Gastrocnemius medialis (tissue), 4 donors: Measurements from ENCODE around the gene MEMO1. TPM values are rescaled to one million over a fixed set of nuclear protein-coding genes. Genes with fewer than 3 reads are reported as not detected.
"Not testable (repeated sequence)": the region's sequence is repeated elsewhere in the genome, so short reads cannot be mapped to it uniquely, and the experiment has no call there.

ENCODE experiments used
- ATAC-seq, 2 donors: fragments of 150-250 bp; one replicate each; pipeline ENCODE4 v1.9.1; 2016
- DNase-seq, 2 donors: peaks; one replicate each; pipeline ENCODE4 v3.0.0-alpha.2; 2019
- H3K27ac ChIP-seq, 4 donors: fragments of 200-600 bp; sonication (generic); 1 replicate in 1 of 4; 2 replicates in 3 of 4; pipeline ENCODE4 v1.5.1; 2016 to 2018; ENCODE audit warnings: mild to moderate bottlenecking in 2 of 4, moderate library complexity in 1 of 4
- H3K27me3 ChIP-seq, 3 donors: fragments of 200-600 bp; sonication (generic) in 2 of 3; 1 replicate in 1 of 3; 2 replicates in 2 of 3; pipeline versions ENCODE4 v1.5.1 to v1.6.0; 2016 to 2019; ENCODE audit warnings: mild to moderate bottlenecking in 1 of 3, moderate library complexity in 1 of 3
- H3K36me3 ChIP-seq, 2 donors: fragments of 200-600 bp; sonication (generic) in 1 of 2; one replicate each; pipeline ENCODE4 v1.5.1; 2017 to 2018
- H3K4me1 ChIP-seq, 2 donors: fragments of 200-600 bp; sonication (generic) in 1 of 2; one replicate each; pipeline ENCODE4 v1.5.1; 2016 to 2017; ENCODE audit warnings: mild to moderate bottlenecking in 2 of 2
- H3K4me3 ChIP-seq, 4 donors: fragments of 200-600 bp; sonication (generic) in 3 of 4; 1 replicate in 1 of 4; 2 replicates in 3 of 4; pipeline ENCODE4 v1.5.1; 2016 to 2019; ENCODE audit warnings: mild to moderate bottlenecking in 2 of 4
- H3K9me3 ChIP-seq, 3 donors: fragments of 200-600 bp; sonication (generic) in 2 of 3; 1 replicate in 1 of 3; 2 replicates in 2 of 3; pipeline ENCODE4 v1.5.1; 2016 to 2019
- CTCF ChIP-seq, 5 experiments: fragments of 450-650 bp in 3 of 5; fragments of 200-600 bp in 2 of 5; sonication (generic) in 2 of 5; IDR thresholded peaks in 4 of 5; conservative IDR thresholded peaks in 1 of 5; 1 replicate in 4 of 5; 2 replicates in 1 of 5; pipeline ENCODE4 v1.5.1; 2016 to 2019; ENCODE audit warnings: antibody characterized with exemption in 5 of 5, mild to moderate bottlenecking in 3 of 5, moderate library complexity in 3 of 5
- POLR2A ChIP-seq, 2 donors: fragments of 450-650 bp; IDR thresholded peaks; one replicate each; pipeline ENCODE4 v1.6.1; 2017; ENCODE audit warnings: antibody characterized with exemption in 2 of 2, mild to moderate bottlenecking in 2 of 2, moderate library complexity in 2 of 2
- in situ Hi-C, 4 donors: fragments of 200-750 bp; cut with MboI; loops; one replicate each; pipeline versions ENCODE4 v1.15.0 to v1.8.0; 2017; ENCODE audit warnings: low sequenced_read_pairs in 4 of 4
- intact Hi-C: fragments of 100-400 bp; cut with DNase I; formaldehyde crosslinking; loops from one replicate; pipeline ENCODE4 v1.15.1; 2023; ENCODE audit warnings: low total_unique reads
- total RNA-seq, 4 donors: library from RNA; depleted of rRNA; stranded (reverse); fragments of >200 nt; gene quantifications; one replicate each; pipeline versions ENCODE4 v1.1.0 to v1.2.3, GENCODE V29; 2016

MEMO1 gene
- total RNA-seq, 4 donors from 2014 or later: 32.2 to 75.0 (median 50.0) TPM

GRCh38 chr2:31956312-31956711 lies 54.5 kb downstream of the MEMO1 start:
- no peak for TF ChIP-seq POLR2A (IDR thresholded peaks at IDR 0.05)
- no peak for TF ChIP-seq CTCF (IDR thresholded peaks at IDR 0.05 in 4 of 5, conservative IDR thresholded peaks at IDR 0.05 in 1 of 5)
- in situ Hi-C loops: no loop called here
- ATAC-seq (no peak), DNase-seq (no peak)
- no peaks in the 10 kb centered on the region for H3K27me3 ChIP-seq
- no peak overlapping the region for H3K4me3 ChIP-seq
- peaks cover 16 to 17% of the 10 kb centered on the region in 2 donors for H3K4me1 ChIP-seq
- no peaks in the 10 kb centered on the region for H3K36me3 ChIP-seq
- H3K9me3 ChIP-seq: no peaks in the 10 kb centered on the region
- H3K27ac ChIP-seq: no peak overlapping the region
- intact Hi-C loops: no loop called here

DNA sequence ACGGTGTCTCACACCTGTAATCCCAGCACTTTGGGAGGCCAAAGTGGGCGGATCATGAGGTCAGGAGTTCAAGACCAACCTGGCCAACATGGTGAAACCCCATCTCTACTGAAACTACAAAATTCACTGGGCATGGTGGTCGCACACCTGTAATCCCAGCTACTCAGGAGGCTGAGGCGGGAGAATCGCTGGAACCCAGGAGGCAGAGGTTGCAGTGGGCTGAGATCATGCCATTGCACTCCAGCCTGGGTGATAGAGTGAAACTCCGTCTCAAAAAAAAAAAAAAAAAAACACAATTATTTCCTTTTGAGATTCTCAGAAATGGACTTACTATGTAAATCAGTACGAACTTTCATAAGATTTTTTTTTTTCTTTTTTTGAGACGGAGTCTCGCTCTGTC lies 57.7 kb downstream of the MEMO1 start:
- ATAC-seq, H3K4me3 ChIP-seq, H3K9me3 ChIP-seq, H3K36me3 ChIP-seq, in situ Hi-C loops, H3K27me3 ChIP-seq, H3K27ac ChIP-seq, intact Hi-C loops, DNase-seq: not testable (repeated sequence)
- H3K4me1 ChIP-seq: peaks cover 8 to 10% of the 10 kb centered on the region in 2 donors

GRCh38 chr2:31950946-31951562 lies 59.8 kb downstream of the MEMO1 start:
- peaks cover 15 to 21% of the 10 kb centered on the region in 2 donors for H3K4me1 ChIP-seq
- H3K36me3 ChIP-seq: no peaks in the 10 kb centered on the region
- in situ Hi-C loops: no loop called here
- no peak for DNase-seq
- no peak for ATAC-seq
- TF ChIP-seq POLR2A (IDR thresholded peaks at IDR 0.05) (no peak), CTCF (IDR thresholded peaks at IDR 0.05 in 4 of 5, conservative IDR thresholded peaks at IDR 0.05 in 1 of 5) (no peak)
- H3K27me3 ChIP-seq: no peaks in the 10 kb centered on the region
- no peaks in the 10 kb centered on the region for H3K9me3 ChIP-seq
- no peak overlapping the region for H3K4me3 ChIP-seq
- intact Hi-C loops: no loop called here
- no peak overlapping the region for H3K27ac ChIP-seq

DNA sequence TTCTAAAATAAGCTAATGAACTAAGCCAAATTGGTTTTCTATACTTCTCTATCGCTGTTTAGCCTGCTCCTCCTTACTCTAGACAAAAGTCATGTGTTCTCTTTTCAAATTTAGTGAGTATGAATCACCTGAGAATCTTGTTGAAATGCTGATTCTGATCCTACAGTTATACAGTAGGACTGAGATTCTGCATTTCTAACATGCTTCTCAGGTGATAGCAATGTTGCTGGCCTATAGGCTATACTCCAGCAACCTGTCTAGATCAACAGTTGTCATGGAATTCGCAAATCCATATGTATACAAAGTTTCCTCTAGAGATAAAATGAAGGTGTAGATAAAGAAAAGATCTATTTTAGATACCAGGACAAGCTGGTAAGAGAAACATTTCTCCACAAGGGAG lies 62.9 kb downstream of the MEMO1 start:
- DNase-seq: no peak
- no peak overlapping the region for H3K4me3 ChIP-seq
- no peak overlapping the region for H3K27ac ChIP-seq
- H3K9me3 ChIP-seq: no peaks in the 10 kb centered on the region
- H3K36me3 ChIP-seq: peaks cover 0 to 6% of the 10 kb centered on the region in 2 donors
- in situ Hi-C loops (no loop called here), intact Hi-C loops (no loop called here)
- H3K4me1 ChIP-seq: peaks cover 21 to 24% of the 10 kb centered on the region in 2 donors
- no peak for ATAC-seq
- H3K27me3 ChIP-seq: no peaks in the 10 kb centered on the region
- TF ChIP-seq POLR2A (IDR thresholded peaks at IDR 0.05) (no peak), CTCF (IDR thresholded peaks at IDR 0.05 in 4 of 5, conservative IDR thresholded peaks at IDR 0.05 in 1 of 5) (no peak)

- H3K36me3 ChIP-seq: peaks cover 0 to 15% of the 10 kb centered on the region in 2 donors
- intact Hi-C loops (no loop called here), in situ Hi-C loops (no loop called here)
- H3K27me3 ChIP-seq: no peaks in the 10 kb centered on the region
- ATAC-seq (no peak), DNase-seq (no peak)
- H3K4me1 ChIP-seq: peaks cover 21 to 24% of the 10 kb centered on the region in 2 donors
- no peak overlapping the region for H3K27ac ChIP-seq
- no peak overlapping the region for H3K4me3 ChIP-seq
- TF ChIP-seq CTCF (IDR thresholded peaks at IDR 0.05 in 4 of 5, conservative IDR thresholded peaks at IDR 0.05 in 1 of 5) (no peak), POLR2A (IDR thresholded peaks at IDR 0.05) (no peak)
- no peaks in the 10 kb centered on the region for H3K9me3 ChIP-seq
These were observed 64.0 kb downstream of the MEMO1 start for GRCh38 chr2:31946838-31947237.
